Left forelimb (tissue), 1 donor: Measurements from ENCODE around the gene ARHGAP26.

Experiments
- DNase-seq: peaks from one replicate; pipeline ENCODE4 v3.0.0-alpha.2; 2018; ENCODE audit warnings: low spot score

ARHGAP26 gene

DNA sequence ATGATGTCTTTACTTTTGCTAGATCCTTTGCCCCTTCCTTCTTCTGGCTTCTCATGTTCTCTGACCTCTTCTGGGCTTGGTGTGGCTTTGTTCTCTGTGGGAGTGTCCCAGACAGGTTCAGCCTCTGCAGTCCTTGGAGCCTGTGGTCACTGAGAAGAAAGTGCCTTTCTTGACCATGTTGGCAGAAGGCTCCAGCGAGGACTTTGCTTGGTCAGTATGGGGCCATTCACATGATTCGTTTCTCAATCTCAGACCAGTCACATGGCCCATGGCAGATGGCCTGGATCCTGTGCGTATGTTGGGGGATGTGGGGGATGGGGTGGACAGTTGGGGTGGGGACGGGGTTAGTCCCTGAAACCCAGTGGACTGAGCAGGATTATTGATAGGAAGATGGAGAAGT, 274.1 kb downstream of the ARHGAP26 start:
- DNase-seq, result no peak

DNA sequence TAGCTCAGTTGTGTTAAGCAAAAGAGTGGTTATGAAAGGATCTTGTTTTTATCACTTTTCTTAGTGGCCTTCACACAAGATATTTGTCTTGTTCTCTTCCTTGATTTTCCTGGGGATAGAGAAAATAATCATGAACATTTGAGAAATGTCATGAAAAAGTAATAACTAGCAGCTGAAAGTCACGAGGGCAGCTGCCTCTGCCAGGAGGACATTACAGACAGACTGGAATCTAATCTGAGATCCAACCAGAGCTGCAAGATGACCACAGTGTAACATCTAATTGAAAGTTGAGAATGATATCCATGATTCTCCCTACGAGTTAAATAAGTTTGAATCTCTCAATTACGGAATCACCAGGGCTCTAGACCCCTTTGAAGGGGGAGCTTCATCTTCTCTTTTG, 274.9 kb downstream of the ARHGAP26 start:
- DNase-seq, result no peak

DNA sequence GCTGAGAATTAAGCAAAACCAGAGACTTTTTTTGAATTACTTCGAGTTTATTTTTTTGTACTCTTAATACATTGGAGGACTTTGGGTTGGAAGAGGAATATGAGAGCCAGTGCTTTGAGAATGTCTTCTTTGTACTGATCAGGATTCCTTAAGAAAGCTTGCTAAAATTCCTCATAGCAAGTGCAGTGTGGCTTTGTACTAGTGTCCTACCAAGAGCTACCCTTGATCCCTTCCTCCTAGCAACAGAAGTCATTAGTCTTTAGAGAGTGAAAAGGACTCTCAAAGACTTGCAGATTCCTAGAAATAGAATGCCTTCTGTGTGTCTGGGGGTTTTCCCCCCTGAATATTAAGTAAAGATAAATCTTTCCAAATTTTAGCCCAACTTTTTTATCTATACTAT, 276.1 kb downstream of the ARHGAP26 start:
- no peak for DNase-seq

- DNase-seq, result no peak
Observed at GRCh38 chr5:143047091-143047490, 276.9 kb downstream of the ARHGAP26 start.

DNA sequence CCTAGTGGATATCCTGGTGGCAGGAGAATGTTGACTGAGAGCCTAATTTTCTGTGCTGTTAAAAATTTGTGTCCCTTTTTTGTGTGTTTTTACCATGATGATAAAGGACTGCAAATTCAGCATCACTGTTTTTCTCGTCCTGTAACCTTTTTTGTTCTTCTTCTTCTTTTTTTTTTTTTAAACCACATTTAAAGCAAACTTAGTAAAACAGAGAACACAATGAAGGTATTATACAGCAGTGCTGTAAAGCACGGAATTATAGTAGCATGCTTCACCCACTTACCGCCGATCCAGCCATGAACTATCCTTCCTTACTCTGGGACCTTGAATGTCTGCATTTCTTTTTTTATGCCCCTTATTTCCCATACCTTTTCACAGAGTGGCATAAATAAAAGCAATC, 280.0 kb downstream of the ARHGAP26 start:
- DNase-seq, result no peak

GRCh38 chr5:143051244-143052058, 281.3 kb downstream of the ARHGAP26 start:
- DNase-seq, result no peak

DNA sequence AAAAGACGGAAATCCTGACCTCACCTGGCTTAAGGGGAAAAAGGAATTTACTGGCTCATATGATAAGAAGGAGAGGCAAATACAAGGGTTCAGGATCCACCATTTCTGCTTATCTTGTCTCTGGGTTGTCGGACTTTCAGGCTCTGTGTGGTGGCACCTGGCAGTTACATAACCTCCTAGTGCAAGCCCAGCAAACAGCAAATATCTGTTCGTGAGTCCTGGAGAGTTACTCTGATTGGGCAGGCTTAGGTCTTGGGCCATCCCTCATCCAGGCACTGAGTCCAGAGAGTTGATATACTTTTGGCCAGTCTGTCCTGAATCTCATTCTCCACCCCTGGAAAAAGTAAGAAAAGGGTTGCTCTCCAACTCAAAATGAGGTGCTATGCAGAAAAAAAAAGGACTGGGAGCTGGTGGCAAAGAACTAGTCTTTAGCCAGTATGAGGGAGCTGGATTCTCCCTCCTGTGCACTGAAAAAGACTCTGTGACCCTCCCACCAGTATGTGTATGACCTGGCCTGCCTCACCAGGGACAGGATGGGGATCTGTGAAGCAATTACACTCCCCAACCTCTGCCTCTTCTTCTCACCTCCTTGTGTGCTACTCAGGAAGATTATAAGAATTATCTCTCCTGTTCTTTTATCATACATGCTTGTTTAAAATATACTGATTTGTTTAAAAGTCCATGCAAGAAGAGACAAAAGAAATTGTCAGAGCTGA, 282.9 kb downstream of the ARHGAP26 start:
- DNase-seq, result no peak

- no peak for DNase-seq
Observed at GRCh38 chr5:143053780-143054179, 283.6 kb downstream of the ARHGAP26 start.

- no peak for DNase-seq
Observed at GRCh38 chr5:143054480-143054941, 284.3 kb downstream of the ARHGAP26 start.

- DNase-seq, result no peak
Observed at GRCh38 chr5:143055596-143056338, 285.6 kb downstream of the ARHGAP26 start.

- DNase-seq, result no peak
Observed at GRCh38 chr5:143056339-143056704, 286.1 kb downstream of the ARHGAP26 start.

GRCh38 chr5:143056792-143057579, 286.8 kb downstream of the ARHGAP26 start:
- DNase-seq, result no peak

DNA sequence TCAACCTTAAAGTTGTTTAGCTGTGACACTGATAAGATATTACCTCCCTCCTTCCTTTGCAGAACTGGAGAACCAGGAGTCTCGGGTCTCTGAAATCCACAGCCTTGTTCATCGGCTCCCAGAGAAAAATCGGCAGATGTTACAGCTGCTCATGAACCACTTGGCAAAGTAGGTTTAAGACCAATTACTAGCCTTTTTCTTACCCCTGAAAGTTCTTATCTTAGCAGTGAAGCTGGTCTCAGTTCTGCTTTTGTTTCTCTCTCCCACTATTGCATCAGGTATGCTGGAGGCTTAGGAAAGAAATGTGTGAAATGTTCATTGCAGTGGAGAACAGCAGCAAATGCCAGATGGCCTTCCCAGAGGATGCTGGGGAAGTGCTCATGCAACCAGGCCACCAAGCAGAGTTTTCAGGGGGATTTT, 287.4 kb downstream of the ARHGAP26 start:
- no peak for DNase-seq

DNA sequence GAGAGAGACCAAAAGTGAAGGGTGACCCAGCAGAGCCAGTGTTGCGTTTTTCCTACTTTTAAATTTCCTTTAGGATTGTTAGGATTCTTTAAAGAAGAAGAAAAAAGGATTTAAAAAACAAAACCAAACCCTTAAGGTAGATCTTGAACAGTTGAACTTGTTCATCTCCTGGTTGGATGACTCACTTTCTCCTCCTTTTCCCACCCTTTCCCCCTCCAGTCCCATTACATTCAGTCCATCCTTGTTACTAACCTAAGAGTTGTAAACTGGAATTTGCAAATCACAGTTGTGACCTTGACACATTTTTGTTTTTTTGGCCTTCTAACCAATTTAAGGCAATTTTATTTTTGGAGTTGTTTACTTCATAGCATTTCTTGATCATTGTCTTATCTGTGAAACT, 289.2 kb downstream of the ARHGAP26 start:
- no peak for DNase-seq

- no peak for DNase-seq
Observed at GRCh38 chr5:143059976-143060765, 290.0 kb downstream of the ARHGAP26 start.

- DNase-seq, result no peak
Observed at GRCh38 chr5:143061161-143061945, 291.2 kb downstream of the ARHGAP26 start.

DNA sequence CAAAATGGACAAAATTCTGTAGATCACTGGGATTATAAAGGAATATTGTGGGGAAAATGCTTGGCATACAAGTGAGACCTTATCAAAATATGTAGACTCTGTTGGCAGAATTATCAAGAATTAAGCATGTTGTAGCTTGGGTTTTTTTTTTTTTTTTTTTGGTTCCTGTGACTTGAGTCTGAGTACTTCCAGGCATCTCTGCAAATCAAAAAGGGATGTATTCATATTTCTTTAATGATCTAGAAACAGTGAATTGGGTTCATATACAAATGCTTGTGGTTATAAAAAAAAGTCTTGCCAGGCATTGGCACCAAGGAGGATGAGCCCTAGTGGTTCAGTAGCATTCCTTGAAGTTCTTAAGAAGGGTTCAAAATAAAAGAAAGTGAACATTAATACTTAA, 292.2 kb downstream of the ARHGAP26 start:
- DNase-seq, result no peak

DNA sequence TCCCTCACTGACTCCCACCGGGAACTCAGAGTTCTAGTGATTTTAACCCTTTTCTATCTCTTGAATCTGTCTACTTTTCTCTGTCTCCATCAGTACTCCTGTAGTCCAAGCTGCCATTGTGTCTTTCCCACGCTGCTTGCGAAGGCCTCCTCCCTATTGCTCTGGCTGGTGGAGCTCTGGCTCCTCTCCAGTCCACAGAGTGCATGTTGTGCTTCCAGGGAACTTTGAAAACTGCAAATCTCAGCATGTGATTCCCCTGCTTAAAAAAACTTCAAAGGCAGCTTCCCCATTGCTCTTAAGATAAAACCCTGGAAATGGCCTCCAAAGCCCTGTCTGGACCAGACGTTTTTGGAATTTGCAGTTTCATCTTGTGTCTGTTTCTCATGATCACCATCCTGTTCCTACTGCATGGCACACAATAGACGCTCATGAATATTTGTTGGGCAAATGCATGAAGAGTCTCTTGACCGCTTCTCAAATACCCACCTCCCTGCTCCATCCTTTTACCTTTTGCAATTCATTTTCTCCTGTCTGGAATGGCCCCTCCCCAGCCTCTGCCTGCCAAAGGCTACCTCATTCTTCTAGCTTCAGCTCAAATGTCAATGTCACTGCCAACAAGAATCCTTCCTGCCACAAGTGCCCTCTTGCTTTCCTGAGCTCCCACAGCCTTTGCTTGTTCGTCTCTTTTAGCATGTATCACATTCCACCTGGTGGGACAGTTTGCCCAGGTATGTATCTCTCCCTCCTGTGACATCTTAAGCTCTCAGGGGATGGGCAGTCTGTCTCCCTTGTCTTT, 293.2 kb downstream of the ARHGAP26 start:
- DNase-seq, result no peak

- no peak for DNase-seq
Observed at GRCh38 chr5:143064218-143064641, 294.1 kb downstream of the ARHGAP26 start.
